Keratinocyte (primary cell): ENCODE data around the gene FN3K. TPM values are rescaled to one million over a fixed set of nuclear protein-coding genes. Genes with fewer than 3 reads are reported as not detected.

Source experiments
- DNase-seq: peaks from one replicate; pipeline ENCODE4 v3.0.0-alpha.2; 2011; ENCODE audit warnings: low read depth, missing footprints, low spot score
- FAIRE-seq: peaks from 2 replicates; lab custom pipeline; 2011; peaks lifted over from hg19 to GRCh38; lab: Jason Lieb, UNC
- H2AFZ ChIP-seq: 2 replicates; pipeline ENCODE4 v1.6.0; 2012; ENCODE audit warnings: low read length, control low read depth, inconsistent platforms; ENCODE audit not compliant: control insufficient read depth
- H3K27ac ChIP-seq: 2 replicates; pipeline ENCODE4 v1.5.1; 2011; ENCODE audit warnings: low read length; ENCODE audit not compliant: control insufficient read depth, insufficient read depth
- H3K27me3 ChIP-seq: 3 replicates; pipeline ENCODE4 v1.6.0; 2011; ENCODE audit warnings: low read length; ENCODE audit not compliant: control insufficient read depth, insufficient read depth; ENCODE audit errors: extremely low read depth
- H3K36me3 ChIP-seq, 2 experiments: 2 replicates in 1 of 2; 3 replicates in 1 of 2; pipeline ENCODE4 v1.5.1; 2011; ENCODE audit warnings: low read length in 2 of 2, mild to moderate bottlenecking in 1 of 2; ENCODE audit not compliant: control insufficient read depth in 2 of 2, insufficient read depth in 2 of 2; ENCODE audit errors: extremely low read depth in 1 of 2
- H3K4me1 ChIP-seq: 3 replicates; pipeline ENCODE4 v1.5.1; 2011; ENCODE audit warnings: low read length; ENCODE audit not compliant: control insufficient read depth, insufficient read depth; ENCODE audit errors: extremely low read depth
- H3K4me2 ChIP-seq: 3 replicates; pipeline ENCODE4 v1.6.0; 2011; ENCODE audit warnings: low read depth, low read length; ENCODE audit not compliant: control insufficient read depth, insufficient read depth; ENCODE audit errors: extremely low read depth
- H3K4me3 ChIP-seq, 3 experiments: fragments of 200-600 bp in 1 of 3; sonication (generic) in 1 of 3; 2 replicates in 2 of 3; 3 replicates in 1 of 3; pipeline ENCODE4 v1.5.1; 2011 to 2016; ENCODE audit warnings: low read length in 3 of 3, mild to moderate bottlenecking in 3 of 3, control low read depth in 2 of 3, inconsistent platforms in 1 of 3, low read depth in 1 of 3, mixed read lengths in 1 of 3, mixed run types in 1 of 3, moderate library complexity in 1 of 3; ENCODE audit not compliant: control insufficient read depth in 2 of 3, insufficient read depth in 2 of 3; ENCODE audit errors: extremely low read depth in 1 of 3
- H3K79me2 ChIP-seq: 2 replicates; pipeline ENCODE4 v1.6.0; 2012; ENCODE audit warnings: low read length; ENCODE audit not compliant: control insufficient read depth, insufficient read depth
- H3K9ac ChIP-seq: 3 replicates; pipeline ENCODE4 v1.6.0; 2011; ENCODE audit warnings: low read length; ENCODE audit not compliant: control insufficient read depth, insufficient read depth; ENCODE audit errors: extremely low read depth
- H3K9me1 ChIP-seq: 3 replicates; pipeline ENCODE4 v1.6.0; 2011; ENCODE audit warnings: low read length; ENCODE audit not compliant: control insufficient read depth, insufficient read depth; ENCODE audit errors: extremely low read depth
- H3K9me3 ChIP-seq: 2 replicates; pipeline ENCODE4 v1.5.1; 2012; ENCODE audit warnings: low read depth, low read length; ENCODE audit not compliant: control insufficient read depth
- H4K20me1 ChIP-seq: 3 replicates; pipeline ENCODE4 v1.6.0; 2011; ENCODE audit warnings: low read length; ENCODE audit not compliant: control insufficient read depth, insufficient read depth; ENCODE audit errors: extremely low read depth
- EZH2 ChIP-seq: IDR thresholded peaks from one replicate; pipeline ENCODE4 v1.6.1; 2012; ENCODE audit warnings: inconsistent platforms, mild to moderate bottlenecking, low read length, moderate library complexity
- dilution Hi-C: fragments of 300-500 bp; cut with MboI; formaldehyde crosslinking; loops from one replicate; pipeline ENCODE4 v1.7.0; 2020; ENCODE audit warnings: low sequenced_read_pairs; ENCODE audit not compliant: extremely low pct_ligation_motif_present
- polyA plus RNA-seq, 5 experiments: library from polyadenylated mRNA; depleted of rRNA in 3 of 5; stranded (reverse) in 3 of 5; stranded (forward) in 1 of 5; unstranded in 1 of 5; fragments of >200 nt; gene quantifications; 1 replicate in 1 of 5; 2 replicates in 3 of 5; 3 replicates in 1 of 5; pipeline versions ENCODE4 v1.2.1 to v1.2.3, GENCODE V29; 2011 to 2012; ENCODE audit warnings: missing spikeins in 2 of 5, low read depth in 1 of 5, low replicate concordance in 1 of 5
- TF ChIP-seq, protein P1 (sequence below), 3 experiments: IDR thresholded peaks in 1 of 3; conservative IDR thresholded peaks in 1 of 3; optimal IDR thresholded peaks in 1 of 3; 2 replicates in 2 of 3; 3 replicates in 1 of 3; pipeline versions ENCODE3 to v1.5.1; 2011; ENCODE audit warnings: low read length in 3 of 3, mild to moderate bottlenecking in 3 of 3, moderate library complexity in 2 of 3, control low read depth in 1 of 3, inconsistent platforms in 1 of 3; ENCODE audit not compliant: insufficient read depth in 2 of 3; ENCODE audit errors: extremely low read depth in 1 of 3

FN3K gene
- polyA plus RNA-seq, 1 donor (not counting 4 experiments of a cell fraction or from before 2014, with no cell fraction given), result 0.10 TPM

DNA sequence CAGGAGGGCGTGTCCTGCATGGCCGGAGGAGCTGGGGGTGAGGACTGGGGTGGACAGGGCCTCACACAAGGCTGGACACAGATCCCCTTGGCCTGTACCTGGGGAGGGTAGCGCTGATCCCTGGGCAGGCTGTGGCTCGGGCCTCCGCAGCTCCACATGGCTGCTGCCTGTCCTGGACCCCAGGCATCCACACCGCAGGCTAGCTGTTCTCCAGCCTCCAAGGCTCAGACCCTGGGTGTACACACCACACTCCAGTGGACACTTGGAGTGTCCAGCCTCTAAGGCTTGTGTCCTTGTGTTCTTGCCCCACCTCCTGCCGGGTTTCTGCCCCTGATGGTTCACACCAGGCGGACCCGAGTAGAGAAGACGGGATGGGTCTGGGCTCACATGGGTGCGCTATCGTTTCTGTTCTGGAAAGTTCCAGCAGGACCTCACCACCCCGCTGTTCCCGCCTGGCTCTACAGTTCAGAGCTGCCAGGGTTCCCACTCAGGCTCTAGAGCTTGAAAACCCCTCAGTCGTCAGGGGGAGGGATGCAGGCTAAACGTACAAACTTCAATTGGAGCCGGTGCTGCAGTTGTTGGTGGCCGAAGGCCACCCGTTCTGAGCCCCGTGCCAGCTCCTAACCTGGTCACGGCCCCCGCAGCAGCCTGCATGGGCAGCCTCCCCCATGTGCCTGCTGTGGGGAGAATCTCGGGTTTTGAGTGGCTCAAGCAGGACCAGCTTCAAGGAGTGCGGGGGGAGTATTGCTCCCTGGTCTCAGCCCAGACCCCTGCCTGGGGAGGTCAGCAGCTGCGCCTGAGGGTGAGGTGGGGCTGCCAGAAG, 25.5 kb upstream of the FN3K start:
- Histone ChIP-seq H3K4me3 (no peak overlapping the region), H3K4me1 (no peaks in the 10 kb centered on the region), H4K20me1 (no peaks in the 10 kb centered on the region), H3K27ac (no peak overlapping the region), H3K9me3 (no peaks in the 10 kb centered on the region), H2AFZ (no peak overlapping the region), H3K79me2 (no peaks in the 10 kb centered on the region), H3K9ac (no peak overlapping the region), H3K9me1 (no peaks in the 10 kb centered on the region), H3K4me2 (no peak overlapping the region), H3K27me3 (no peaks in the 10 kb centered on the region), H3K36me3 (no peaks in the 10 kb centered on the region)
- no peak for FAIRE-seq
- TF ChIP-seq EZH2, result no peak
- TF ChIP-seq, protein P1, sequence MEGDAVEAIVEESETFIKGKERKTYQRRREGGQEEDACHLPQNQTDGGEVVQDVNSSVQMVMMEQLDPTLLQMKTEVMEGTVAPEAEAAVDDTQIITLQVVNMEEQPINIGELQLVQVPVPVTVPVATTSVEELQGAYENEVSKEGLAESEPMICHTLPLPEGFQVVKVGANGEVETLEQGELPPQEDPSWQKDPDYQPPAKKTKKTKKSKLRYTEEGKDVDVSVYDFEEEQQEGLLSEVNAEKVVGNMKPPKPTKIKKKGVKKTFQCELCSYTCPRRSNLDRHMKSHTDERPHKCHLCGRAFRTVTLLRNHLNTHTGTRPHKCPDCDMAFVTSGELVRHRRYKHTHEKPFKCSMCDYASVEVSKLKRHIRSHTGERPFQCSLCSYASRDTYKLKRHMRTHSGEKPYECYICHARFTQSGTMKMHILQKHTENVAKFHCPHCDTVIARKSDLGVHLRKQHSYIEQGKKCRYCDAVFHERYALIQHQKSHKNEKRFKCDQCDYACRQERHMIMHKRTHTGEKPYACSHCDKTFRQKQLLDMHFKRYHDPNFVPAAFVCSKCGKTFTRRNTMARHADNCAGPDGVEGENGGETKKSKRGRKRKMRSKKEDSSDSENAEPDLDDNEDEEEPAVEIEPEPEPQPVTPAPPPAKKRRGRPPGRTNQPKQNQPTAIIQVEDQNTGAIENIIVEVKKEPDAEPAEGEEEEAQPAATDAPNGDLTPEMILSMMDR (optimal IDR thresholded peaks at IDR 0.05 in 1 of 3, IDR thresholded peaks at IDR 0.05 in 1 of 3, conservative IDR thresholded peaks at IDR 0.05 in 1 of 3; ENCODE audit: extremely low read depth in 1 of 3, insufficient read depth in 2 of 3, low read length in 3 of 3), result no peak
- dilution Hi-C loops, result no loop called here
- no peak for DNase-seq

- no peaks in the 10 kb centered on the region for H3K4me1 ChIP-seq
- H2AFZ ChIP-seq, result no peak overlapping the region
- H4K20me1 ChIP-seq, result no peaks in the 10 kb centered on the region
- H3K36me3 ChIP-seq, result no peaks in the 10 kb centered on the region
- H3K27me3 ChIP-seq, result no peaks in the 10 kb centered on the region
- H3K27ac ChIP-seq, result no peak overlapping the region
- TF ChIP-seq, protein P1 (optimal IDR thresholded peaks at IDR 0.05 in 1 of 3, IDR thresholded peaks at IDR 0.05 in 1 of 3, conservative IDR thresholded peaks at IDR 0.05 in 1 of 3; ENCODE audit: extremely low read depth in 1 of 3, insufficient read depth in 2 of 3, low read length in 3 of 3), result no peak
- TF ChIP-seq EZH2, result no peak
- no peak overlapping the region for H3K9ac ChIP-seq
- H3K79me2 ChIP-seq, result no peaks in the 10 kb centered on the region
- no peak overlapping the region for H3K4me2 ChIP-seq
- DNase-seq, result no peak
- no peaks in the 10 kb centered on the region for H3K9me1 ChIP-seq
- no peak overlapping the region for H3K4me3 ChIP-seq
- dilution Hi-C loops, result no loop called here
- no peak for FAIRE-seq
- H3K9me3 ChIP-seq, result no peaks in the 10 kb centered on the region
Observed at GRCh38 chr17:82710499-82711232, 24.7 kb upstream of the FN3K start.
